HEK293 (cell line): ENCODE data around the gene SPTBN1.

ENCODE experiments used
- YY1 ChIP-seq: fragments of 450-650 bp; formaldehyde crosslinking; IDR thresholded peaks from 2 replicates; pipeline ENCODE4 v1.5.1; 2018; ENCODE audit warnings: missing biosample characterization, missing genetic modification characterization
- TF ChIP-seq, protein P1 (sequence below): fragments of 450-650 bp; formaldehyde crosslinking; IDR thresholded peaks from 2 replicates; pipeline ENCODE4 v1.5.1; 2016; ENCODE audit warnings: missing biosample characterization, missing genetic modification characterization, low read depth
- TF ChIP-seq, protein P2 (sequence below): fragments of 450-650 bp; formaldehyde crosslinking; IDR thresholded peaks from 2 replicates; pipeline ENCODE4 v1.5.1; 2016; ENCODE audit warnings: missing biosample characterization, missing genetic modification characterization
- TF ChIP-seq, protein P3 (sequence below): fragments of 450-650 bp; formaldehyde crosslinking; IDR thresholded peaks from 2 replicates; pipeline ENCODE4; 2016; ENCODE audit warnings: missing biosample characterization, missing genetic modification characterization

DNA sequence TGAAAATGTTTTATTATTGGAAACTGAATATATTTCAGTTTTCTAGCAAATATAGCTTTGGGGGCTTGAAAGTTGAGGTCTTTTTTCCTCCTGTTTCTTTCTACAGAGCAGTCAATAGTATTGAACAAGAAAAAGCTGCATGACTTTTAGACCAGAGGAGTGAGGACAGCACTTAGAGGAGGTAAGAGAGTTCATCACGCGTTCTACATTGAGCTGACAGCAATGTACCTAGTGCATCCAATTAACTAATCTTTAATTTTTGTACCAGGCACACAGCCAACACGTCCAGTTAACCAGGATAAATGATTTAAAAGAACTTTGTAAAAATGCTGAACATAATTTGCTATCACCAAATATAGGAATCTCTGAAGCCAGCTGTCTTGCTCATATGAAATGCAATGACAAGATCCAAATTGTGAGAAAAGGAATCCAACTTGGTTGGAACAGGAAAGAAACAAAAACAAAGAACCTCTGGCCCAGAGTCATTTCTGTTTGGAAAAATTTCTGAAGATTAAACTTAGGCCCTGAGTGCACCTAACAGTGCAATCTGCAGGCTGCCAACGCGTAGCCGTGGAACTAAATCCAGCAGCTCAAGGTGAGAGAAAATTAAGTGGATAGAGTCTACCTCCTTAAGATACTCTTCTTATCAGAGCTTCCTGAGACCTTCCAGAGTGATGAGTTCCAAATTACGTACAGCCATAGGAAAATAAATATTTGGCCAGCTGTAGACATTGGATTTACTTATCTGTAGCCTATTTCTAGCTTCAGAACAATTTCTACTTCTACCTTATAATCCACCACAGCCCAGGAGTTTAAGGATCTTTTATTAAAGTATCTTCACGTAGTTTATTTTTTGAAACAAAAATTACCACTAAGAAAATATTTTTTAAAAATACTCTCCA lies 20.6 kb upstream of the SPTBN1 start:
- TF ChIP-seq, protein P1, sequence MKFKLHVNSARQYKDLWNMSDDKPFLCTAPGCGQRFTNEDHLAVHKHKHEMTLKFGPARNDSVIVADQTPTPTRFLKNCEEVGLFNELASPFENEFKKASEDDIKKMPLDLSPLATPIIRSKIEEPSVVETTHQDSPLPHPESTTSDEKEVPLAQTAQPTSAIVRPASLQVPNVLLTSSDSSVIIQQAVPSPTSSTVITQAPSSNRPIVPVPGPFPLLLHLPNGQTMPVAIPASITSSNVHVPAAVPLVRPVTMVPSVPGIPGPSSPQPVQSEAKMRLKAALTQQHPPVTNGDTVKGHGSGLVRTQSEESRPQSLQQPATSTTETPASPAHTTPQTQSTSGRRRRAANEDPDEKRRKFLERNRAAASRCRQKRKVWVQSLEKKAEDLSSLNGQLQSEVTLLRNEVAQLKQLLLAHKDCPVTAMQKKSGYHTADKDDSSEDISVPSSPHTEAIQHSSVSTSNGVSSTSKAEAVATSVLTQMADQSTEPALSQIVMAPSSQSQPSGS (tag by site-specific recombination), result no peak
- no peak for TF ChIP-seq YY1 (tag by site-specific recombination)
- TF ChIP-seq, protein P2, sequence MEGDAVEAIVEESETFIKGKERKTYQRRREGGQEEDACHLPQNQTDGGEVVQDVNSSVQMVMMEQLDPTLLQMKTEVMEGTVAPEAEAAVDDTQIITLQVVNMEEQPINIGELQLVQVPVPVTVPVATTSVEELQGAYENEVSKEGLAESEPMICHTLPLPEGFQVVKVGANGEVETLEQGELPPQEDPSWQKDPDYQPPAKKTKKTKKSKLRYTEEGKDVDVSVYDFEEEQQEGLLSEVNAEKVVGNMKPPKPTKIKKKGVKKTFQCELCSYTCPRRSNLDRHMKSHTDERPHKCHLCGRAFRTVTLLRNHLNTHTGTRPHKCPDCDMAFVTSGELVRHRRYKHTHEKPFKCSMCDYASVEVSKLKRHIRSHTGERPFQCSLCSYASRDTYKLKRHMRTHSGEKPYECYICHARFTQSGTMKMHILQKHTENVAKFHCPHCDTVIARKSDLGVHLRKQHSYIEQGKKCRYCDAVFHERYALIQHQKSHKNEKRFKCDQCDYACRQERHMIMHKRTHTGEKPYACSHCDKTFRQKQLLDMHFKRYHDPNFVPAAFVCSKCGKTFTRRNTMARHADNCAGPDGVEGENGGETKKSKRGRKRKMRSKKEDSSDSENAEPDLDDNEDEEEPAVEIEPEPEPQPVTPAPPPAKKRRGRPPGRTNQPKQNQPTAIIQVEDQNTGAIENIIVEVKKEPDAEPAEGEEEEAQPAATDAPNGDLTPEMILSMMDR (tag by site-specific recombination), result no peak
- TF ChIP-seq, protein P3, sequence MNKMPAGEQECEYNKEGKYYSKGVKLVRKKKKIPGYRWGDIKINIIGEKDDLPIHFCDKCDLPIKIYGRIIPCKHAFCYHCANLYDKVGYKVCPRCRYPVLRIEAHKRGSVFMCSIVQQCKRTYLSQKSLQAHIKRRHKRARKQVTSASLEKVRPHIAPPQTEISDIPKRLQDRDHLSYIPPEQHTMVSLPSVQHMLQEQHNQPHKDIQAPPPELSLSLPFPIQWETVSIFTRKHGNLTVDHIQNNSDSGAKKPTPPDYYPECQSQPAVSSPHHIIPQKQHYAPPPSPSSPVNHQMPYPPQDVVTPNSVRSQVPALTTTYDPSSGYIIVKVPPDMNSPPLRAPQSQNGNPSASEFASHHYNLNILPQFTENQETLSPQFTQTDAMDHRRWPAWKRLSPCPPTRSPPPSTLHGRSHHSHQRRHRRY (tag by site-specific recombination), result no peak
